Lower lobe of right lung (tissue), 2 donors: Measurements from ENCODE around the gene MTX2. TPM values are rescaled to one million over a fixed set of nuclear protein-coding genes. Genes with fewer than 3 reads are reported as not detected.

Experiments
- ATAC-seq, 2 donors: fragments of 200-7000 bp; cut with Tn5 transposase; one replicate each; pipeline ENCODE4 v1.9.1; 2020 to 2022; ENCODE audit warnings: mild to moderate bottlenecking in 2 of 2, moderate library complexity in 2 of 2
- DNase-seq: peaks from one replicate; pipeline ENCODE4 v3.0.0-alpha.2; 2020
- H3K27ac ChIP-seq: fragments of 200-600 bp; one replicate; pipeline ENCODE4 v1.8.0; 2022
- H3K27me3 ChIP-seq: fragments of 200-600 bp; one replicate; pipeline ENCODE4 v1.8.0; 2022; ENCODE audit warnings: low read depth
- H3K36me3 ChIP-seq: fragments of 200-600 bp; one replicate; pipeline ENCODE4 v1.8.0; 2022; ENCODE audit warnings: mild to moderate bottlenecking
- H3K4me1 ChIP-seq: fragments of 200-600 bp; one replicate; pipeline ENCODE4 v1.8.0; 2022
- H3K4me3 ChIP-seq: fragments of 200-600 bp; one replicate; pipeline ENCODE4 v1.8.0; 2022; ENCODE audit warnings: mild to moderate bottlenecking
- H3K9me3 ChIP-seq: fragments of 200-600 bp; one replicate; pipeline ENCODE4 v1.8.0; 2022
- CTCF ChIP-seq: fragments of 200-600 bp; IDR thresholded peaks from one replicate; pipeline ENCODE4 v1.8.0; 2022; ENCODE audit warnings: antibody characterized with exemption, mild to moderate bottlenecking
- intact Hi-C: fragments of 100-400 bp; cut with DNase I; formaldehyde crosslinking; loops from one replicate; pipeline ENCODE4 v1.11.0; 2022
- total RNA-seq: library from RNA; stranded (reverse); fragmentation: NEBNext Ultra II Directional; extraction: Animal tissue kit (Norgen Biotek cat#: 25700); gene quantifications from one replicate; pipeline ENCODE4 v1.2.1, GENCODE V29; 2021
- donor health status: DM: no; HTN: yes; CAD: no; lungs with severe emphysema.

Gene MTX2
- total RNA-seq, 1 donor from 2014 or later, result 16.2 TPM

- no peak overlapping the region for H3K4me3 ChIP-seq
- ATAC-seq (no peak), DNase-seq (no peak)
- no peaks in the 10 kb centered on the region for H3K27me3 ChIP-seq
- H3K4me1 ChIP-seq, result no peaks in the 10 kb centered on the region
- intact Hi-C loops, result no loop called here
- H3K27ac ChIP-seq, result no peak overlapping the region
- TF ChIP-seq CTCF, result no peak
- H3K9me3 ChIP-seq, result no peaks in the 10 kb centered on the region
- H3K36me3 ChIP-seq, result no peaks in the 10 kb centered on the region
Observed at GRCh38 chr2:176321916-176322315, 52.7 kb downstream of the MTX2 start.

- Histone ChIP-seq H3K27me3 (no peaks in the 10 kb centered on the region), H3K9me3 (no peaks in the 10 kb centered on the region), H3K36me3 (peaks cover 10% of the 10 kb centered on the region), H3K27ac (no peak overlapping the region), H3K4me1 (no peaks in the 10 kb centered on the region), H3K4me3 (no peak overlapping the region)
- DNase-seq, result no peak
- TF ChIP-seq CTCF, result no peak
- intact Hi-C loops, result no loop called here
- ATAC-seq, result no peak
Observed at GRCh38 chr2:176324862-176325261, 55.6 kb downstream of the MTX2 start.

- H3K27ac ChIP-seq, result no peak overlapping the region
- H3K4me1 ChIP-seq, result no peaks in the 10 kb centered on the region
- no peak overlapping the region for H3K4me3 ChIP-seq
- no peaks in the 10 kb centered on the region for H3K27me3 ChIP-seq
- no peaks in the 10 kb centered on the region for H3K9me3 ChIP-seq
- DNase-seq (no peak), ATAC-seq (no peak)
- peaks cover 15% of the 10 kb centered on the region for H3K36me3 ChIP-seq
- no peak for TF ChIP-seq CTCF
- intact Hi-C loops, result no loop called here
Observed at GRCh38 chr2:176325732-176326131, 56.5 kb downstream of the MTX2 start.

GRCh38 chr2:176328149-176328548 is 58.9 kb downstream of the MTX2 start:
- DNase-seq (no peak), ATAC-seq (no peak)
- TF ChIP-seq CTCF, result no peak

GRCh38 chr2:176330612-176331011 is 61.4 kb downstream of the MTX2 start:
- H3K36me3 ChIP-seq, result peaks cover 15% of the 10 kb centered on the region
- DNase-seq (no peak), ATAC-seq (no peak)
- H3K4me3 ChIP-seq, result no peak overlapping the region
- intact Hi-C loops, result no loop called here
- no peaks in the 10 kb centered on the region for H3K4me1 ChIP-seq
- H3K27ac ChIP-seq, result no peak overlapping the region
- no peaks in the 10 kb centered on the region for H3K9me3 ChIP-seq
- no peaks in the 10 kb centered on the region for H3K27me3 ChIP-seq
- TF ChIP-seq CTCF, result no peak

More at GRCh38 chr2:176328149-176328548, 58.9 kb downstream of the MTX2 start:
- Histone ChIP-seq H3K36me3 (peaks cover 15% of the 10 kb centered on the region), H3K9me3 (no peaks in the 10 kb centered on the region), H3K27me3 (no peaks in the 10 kb centered on the region), H3K4me3 (no peak overlapping the region), H3K27ac (no peak overlapping the region), H3K4me1 (no peaks in the 10 kb centered on the region)
- intact Hi-C loops, result no loop called here

GRCh38 chr2:176331646-176332045 is 62.4 kb downstream of the MTX2 start:
- no peaks in the 10 kb centered on the region for H3K4me1 ChIP-seq
- no peak for TF ChIP-seq CTCF
- H3K36me3 ChIP-seq, result peaks cover 15% of the 10 kb centered on the region
- no peaks in the 10 kb centered on the region for H3K27me3 ChIP-seq
- H3K4me3 ChIP-seq, result no peak overlapping the region
- ATAC-seq (no peak), DNase-seq (no peak)
- H3K27ac ChIP-seq, result no peak overlapping the region
- intact Hi-C loops, result no loop called here
- H3K9me3 ChIP-seq, result no peaks in the 10 kb centered on the region
